ENCODE results near the gene PAFAH1B2. TPM values are rescaled to one million over a fixed set of nuclear protein-coding genes. Genes with fewer than 3 reads are reported as not detected.
A peak's percentile ranks its signal among the peaks of the same experiment; 100 is the strongest.

PAFAH1B2 gene
- total RNA-seq, result 78.2 TPM
- long read RNA-seq, full-length matches to known transcripts, result 29 of 45 reads
- long read RNA-seq, partial matches to known transcripts, result 0 of 45 reads
- long read RNA-seq, other reads (novel, unspliced or antisense), result 16 of 45 reads

- peak; percentile 96 for DNase-seq
- H3K36me3 ChIP-seq, result peaks cover 21% of the 10 kb centered on the region
- peak within 1 kb of the TSS; percentile 88 for H3K27ac ChIP-seq
- H3K9me3 ChIP-seq, result no peaks in the 10 kb centered on the region
- ATAC-seq, result peak; percentile 99
- no peaks in the 10 kb centered on the region for H3K27me3 ChIP-seq (ENCODE audit: low read depth)
- no peak for TF ChIP-seq CTCF (IDR thresholded peaks at IDR 0.05)
- peaks cover 44% of the 10 kb centered on the region for H3K4me1 ChIP-seq
- H3K4me3 ChIP-seq, result peak within 1 kb of the TSS; percentile 91
- intact Hi-C loops (cut with DNase I), result no loop called here
These were observed at the start of gene PAFAH1B2 for GRCh38 chr11:117143871-117144476. Gene PAFAH1B2 (plus strand): TSS chr11:117144287. CDS start chr11:117152448, 8,161 bp downstream.

- Histone ChIP-seq H3K27ac (no peak overlapping the region), H3K4me3 (no peak overlapping the region), H3K9me3 (no peaks in the 10 kb centered on the region), H3K4me1 (peaks cover 54% of the 10 kb centered on the region), H3K36me3 (no peaks in the 10 kb centered on the region), H3K27me3 (ENCODE audit: low read depth) (no peaks in the 10 kb centered on the region)
- no peak for TF ChIP-seq CTCF (IDR thresholded peaks at IDR 0.05)
- DNase-seq (no peak), ATAC-seq (no peak)
- intact Hi-C loops (cut with DNase I), result no loop called here
These were observed 49.3 kb upstream of the PAFAH1B2 start for GRCh38 chr11:117094776-117095175.

- TF ChIP-seq CTCF (IDR thresholded peaks at IDR 0.05), result no peak
- peak overlapping the region; percentile 77 for H3K4me3 ChIP-seq
- ATAC-seq, result no peak
- H3K9me3 ChIP-seq, result no peaks in the 10 kb centered on the region
- H3K27ac ChIP-seq, result peak overlapping the region; percentile 93
- H3K4me1 ChIP-seq, result peaks cover 55% of the 10 kb centered on the region
- intact Hi-C loops (cut with DNase I), result no loop called here
- H3K27me3 ChIP-seq (ENCODE audit: low read depth), result no peaks in the 10 kb centered on the region
- DNase-seq, result no peak
- no peaks in the 10 kb centered on the region for H3K36me3 ChIP-seq
These were observed 48.6 kb upstream of the PAFAH1B2 start for GRCh38 chr11:117095284-117096161.

GRCh38 chr11:117096201-117096991 lies 47.7 kb upstream of the PAFAH1B2 start:
- DNase-seq, result no peak
- intact Hi-C loops (cut with DNase I), result no loop called here
- no peak for ATAC-seq
- Histone ChIP-seq H3K9me3 (no peaks in the 10 kb centered on the region), H3K4me3 (peak overlapping the region; percentile 77), H3K27me3 (ENCODE audit: low read depth) (no peaks in the 10 kb centered on the region), H3K27ac (peak overlapping the region; percentile 93), H3K36me3 (no peaks in the 10 kb centered on the region), H3K4me1 (peaks cover 55% of the 10 kb centered on the region)
- no peak for TF ChIP-seq CTCF (IDR thresholded peaks at IDR 0.05)

GRCh38 chr11:117097014-117097388 lies 47.1 kb upstream of the PAFAH1B2 start:
- no peaks in the 10 kb centered on the region for H3K27me3 ChIP-seq (ENCODE audit: low read depth)

More at GRCh38 chr11:117097014-117097388, 47.1 kb upstream of the PAFAH1B2 start:
- no peak for DNase-seq
- TF ChIP-seq CTCF (IDR thresholded peaks at IDR 0.05), result no peak
- intact Hi-C loops (cut with DNase I), result no loop called here
- Histone ChIP-seq H3K27ac (peak overlapping the region; percentile 93), H3K36me3 (no peaks in the 10 kb centered on the region), H3K4me1 (peaks cover 55% of the 10 kb centered on the region), H3K9me3 (no peaks in the 10 kb centered on the region), H3K4me3 (peak overlapping the region; percentile 77)
- ATAC-seq, result no peak
